ENCODE measurements around the gene SRRM2.

SRRM2 gene

DNA sequence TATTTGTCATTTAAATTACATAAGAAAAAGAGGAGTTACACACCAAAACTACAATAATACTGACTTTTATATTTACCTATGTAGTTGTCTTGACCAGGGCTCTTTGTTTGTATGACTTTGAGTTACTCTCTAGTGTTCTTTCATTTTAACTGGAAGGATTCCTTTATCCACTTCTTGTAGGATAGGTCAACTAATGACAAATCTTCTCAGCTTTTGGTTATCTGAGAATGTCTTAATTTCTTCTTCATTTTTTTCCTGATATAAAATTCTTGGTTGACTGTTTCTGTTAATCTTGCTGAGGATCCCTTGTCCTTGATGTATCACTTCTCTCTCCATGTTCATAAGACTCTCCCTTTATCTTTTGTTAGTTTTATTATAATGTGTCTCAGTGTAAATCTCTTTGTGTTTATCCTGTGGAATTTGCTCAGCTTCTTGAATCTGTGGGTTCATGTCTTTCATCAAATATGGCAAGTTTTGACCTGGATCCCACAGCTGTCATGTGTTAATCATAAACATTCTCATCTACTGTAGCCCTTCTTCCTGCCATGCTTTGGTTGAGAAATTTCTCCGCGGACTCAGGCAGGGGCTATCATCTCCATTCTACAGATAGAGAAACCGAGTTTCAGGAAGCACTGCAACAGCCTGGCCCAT lies 51.2 kb downstream of the SRRM2 start:
- DNase-seq = no peak

DNA sequence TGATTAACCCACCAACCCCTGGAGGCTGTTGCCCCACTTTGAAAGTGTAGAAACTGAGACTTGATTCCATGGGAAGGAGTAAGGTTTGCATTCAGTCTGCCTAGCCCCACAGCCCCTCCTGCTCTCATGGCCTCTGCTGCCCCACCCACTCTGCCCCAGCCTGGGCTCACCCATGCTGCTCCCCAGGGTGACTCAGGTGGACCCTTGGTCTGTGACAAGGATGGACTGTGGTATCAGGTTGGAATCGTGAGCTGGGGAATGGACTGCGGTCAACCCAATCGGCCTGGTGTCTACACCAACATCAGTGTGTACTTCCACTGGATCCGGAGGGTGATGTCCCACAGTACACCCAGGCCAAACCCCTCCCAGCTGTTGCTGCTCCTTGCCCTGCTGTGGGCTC lies 52.3 kb downstream of the SRRM2 start:
- DNase-seq = no peak

DNA sequence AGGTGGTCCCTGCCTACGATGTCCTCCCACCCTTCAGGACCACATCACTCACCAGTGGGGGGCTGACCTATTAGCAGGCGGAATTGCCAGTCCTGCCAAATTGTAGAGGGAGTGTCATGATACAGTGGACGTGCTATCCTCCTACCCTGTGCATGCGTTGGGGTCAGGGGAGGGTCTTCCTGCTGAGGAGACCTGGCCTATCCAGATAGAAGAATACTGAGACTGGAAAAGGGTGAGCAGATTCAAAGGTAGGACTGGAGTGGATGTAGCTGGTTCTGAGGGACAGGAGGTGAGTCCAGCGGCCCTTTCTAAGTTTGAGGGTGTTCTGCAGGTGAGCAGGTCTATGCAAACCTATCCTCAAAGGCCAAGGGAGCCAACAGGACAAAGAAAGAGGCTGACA lies 53.8 kb downstream of the SRRM2 start:
- no peak for DNase-seq

DNA sequence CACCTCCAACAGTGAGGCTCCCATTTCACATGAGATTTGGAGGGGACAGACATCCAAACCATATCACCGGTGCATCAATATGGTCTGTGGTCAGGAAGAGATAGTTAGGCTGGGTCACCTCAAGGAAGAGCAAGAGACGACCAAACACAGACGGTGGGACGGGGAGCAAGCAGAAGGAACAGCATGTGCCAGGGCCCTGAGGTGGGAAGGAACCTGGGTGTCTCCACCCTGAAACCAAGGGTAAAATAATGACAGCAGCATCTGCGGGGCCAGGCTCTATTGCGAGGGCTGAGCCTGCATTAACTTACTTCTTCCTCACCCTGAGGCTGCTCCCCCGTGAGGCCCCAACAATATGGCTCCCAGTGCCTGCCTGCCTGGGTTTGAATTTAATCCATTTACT lies 55.7 kb downstream of the SRRM2 start:
- DNase-seq = no peak

DNA sequence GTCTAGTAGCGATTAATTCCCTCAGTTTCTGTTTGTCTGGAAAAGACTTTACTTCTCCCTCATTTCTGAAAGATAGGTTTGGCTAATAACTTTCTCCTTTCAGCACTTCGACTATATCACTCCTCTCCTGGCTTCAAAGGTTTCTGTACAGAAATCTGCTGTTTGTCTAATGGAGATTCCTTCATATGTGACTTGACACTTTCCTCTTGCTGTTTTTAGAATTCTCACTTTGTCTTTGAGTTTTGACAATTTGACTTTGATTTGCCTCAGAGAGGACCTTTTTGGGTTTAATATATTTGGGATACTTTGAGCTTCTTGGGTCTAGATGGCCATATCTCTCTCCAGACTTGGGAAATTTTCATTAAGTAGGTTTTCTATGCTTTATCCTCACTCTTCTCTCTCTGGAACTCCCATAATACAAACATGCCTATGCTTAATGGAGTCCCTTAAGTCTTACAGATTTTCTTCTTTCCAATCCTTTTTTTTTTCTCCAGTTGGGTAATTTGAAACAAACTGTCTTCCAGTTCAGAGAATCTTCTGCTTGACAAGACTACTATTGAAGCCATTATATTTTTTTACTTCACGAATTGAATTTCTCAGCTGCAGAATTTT lies 56.8 kb downstream of the SRRM2 start:
- DNase-seq = no peak

DNA sequence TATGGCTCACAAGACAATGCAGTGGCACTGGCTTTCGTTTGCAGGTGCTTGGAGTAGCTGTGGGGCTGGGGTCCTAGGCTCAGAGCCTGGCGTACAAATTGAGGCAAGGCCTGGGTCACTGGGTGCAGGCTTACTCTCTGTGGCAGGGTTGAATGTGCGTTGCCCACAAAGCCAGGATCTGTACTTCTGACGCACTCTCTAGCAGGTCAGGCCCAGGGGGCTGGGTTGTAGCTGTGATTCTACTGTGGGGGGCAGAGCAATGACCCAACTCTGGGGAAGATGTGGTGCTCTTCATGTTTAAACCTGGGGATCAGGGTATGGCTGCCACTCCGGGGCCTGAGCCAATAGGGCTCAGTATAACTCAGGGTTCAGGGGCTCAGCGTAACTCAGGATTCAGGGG lies 58.2 kb downstream of the SRRM2 start:
- no peak for DNase-seq

DNA sequence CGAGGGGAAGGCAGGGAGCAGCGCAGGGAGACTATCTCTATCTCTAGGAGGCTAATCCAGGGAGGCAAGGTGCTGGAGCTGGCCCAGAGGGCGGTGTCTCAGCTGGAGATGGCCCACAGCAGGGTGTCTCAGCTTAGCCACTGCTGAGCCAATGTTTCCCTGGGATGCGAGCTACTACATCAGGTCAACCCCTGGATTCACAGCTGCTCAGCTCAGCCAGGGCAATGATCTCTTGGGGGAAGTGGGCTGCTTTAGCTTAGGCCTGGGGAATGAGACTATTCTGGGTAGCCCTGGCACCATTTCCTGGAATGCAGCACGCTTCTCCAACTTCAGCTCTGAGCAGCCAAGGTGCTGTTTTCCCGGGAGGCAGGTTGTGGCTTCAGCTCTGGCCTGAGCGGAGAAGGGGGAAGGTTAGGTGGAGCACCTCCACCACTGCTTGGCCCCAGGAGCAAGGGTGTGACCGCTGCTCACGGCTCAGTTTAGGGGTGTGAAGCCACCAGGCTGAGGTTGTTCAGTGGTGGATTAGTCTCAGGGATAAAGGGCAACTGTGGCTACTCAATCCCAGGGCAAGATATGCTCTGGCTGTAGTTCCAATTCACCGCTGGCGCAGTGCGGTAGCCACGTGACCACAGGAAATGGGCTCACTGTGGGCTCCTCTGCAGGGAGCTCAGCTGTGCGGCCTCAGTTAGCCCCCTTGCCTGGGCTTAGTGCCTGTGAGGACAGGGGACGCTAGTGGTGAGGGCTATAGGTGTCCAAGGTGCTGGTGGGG lies 59.4 kb downstream of the SRRM2 start:
- no peak for DNase-seq

DNA sequence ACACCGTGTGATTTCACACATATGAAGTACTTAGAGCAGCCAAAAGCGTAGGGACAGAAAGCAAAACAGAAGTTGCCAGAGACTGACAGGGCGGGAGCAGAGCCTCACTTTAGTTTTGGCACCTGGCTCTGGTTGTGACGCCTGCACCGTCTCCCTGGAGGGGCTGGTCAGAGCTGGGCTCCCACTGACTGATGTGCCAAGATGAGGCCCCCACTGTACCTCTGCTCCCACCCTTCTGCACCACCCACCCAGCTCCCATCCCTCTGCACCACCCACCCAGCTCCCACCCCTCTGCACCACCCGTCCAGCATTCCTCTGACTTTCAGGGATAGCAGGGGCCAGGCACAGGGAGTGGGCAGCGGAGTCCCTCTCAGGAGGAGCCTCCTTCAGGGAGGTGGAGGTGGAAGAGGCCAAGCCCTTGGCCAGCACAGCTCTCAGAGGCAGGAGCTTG lies 61.4 kb downstream of the SRRM2 start:
- DNase-seq = no peak

DNA sequence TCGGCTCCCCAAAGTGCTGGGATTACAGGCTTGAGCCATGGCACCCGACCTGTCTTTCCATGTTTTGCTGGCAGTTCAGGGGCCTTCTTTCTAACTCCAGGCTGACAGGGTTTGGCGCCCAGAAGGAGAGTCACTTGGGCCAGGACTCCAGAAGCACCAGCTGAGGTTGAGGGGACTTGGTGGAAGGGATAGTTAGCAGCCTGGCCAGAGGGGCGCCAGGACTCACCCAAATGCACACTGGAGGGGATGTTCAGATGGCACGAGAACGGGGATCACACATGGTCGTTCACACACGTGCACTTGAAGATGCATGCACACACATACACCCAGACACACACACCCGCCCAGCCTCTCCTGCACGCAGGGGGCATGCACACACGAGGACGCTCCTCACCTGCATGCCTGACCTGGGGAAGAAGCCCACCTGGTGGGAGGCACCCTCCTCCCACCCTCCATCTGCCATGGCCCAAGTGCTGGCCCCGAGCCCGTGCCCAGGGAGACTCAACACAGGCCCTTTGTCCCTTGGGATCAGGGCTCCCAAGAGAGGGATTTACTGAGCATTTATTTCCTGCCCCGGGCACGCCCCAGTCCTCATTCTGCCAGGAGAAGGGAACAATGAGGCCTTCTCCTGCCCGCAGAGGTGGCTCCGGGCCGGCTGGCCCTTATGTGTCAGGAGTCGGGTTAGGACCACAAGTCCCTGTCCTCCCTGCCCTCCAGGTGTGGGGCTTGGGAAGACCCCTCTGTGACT lies 62.3 kb downstream of the SRRM2 start:
- no peak for DNase-seq

DNA sequence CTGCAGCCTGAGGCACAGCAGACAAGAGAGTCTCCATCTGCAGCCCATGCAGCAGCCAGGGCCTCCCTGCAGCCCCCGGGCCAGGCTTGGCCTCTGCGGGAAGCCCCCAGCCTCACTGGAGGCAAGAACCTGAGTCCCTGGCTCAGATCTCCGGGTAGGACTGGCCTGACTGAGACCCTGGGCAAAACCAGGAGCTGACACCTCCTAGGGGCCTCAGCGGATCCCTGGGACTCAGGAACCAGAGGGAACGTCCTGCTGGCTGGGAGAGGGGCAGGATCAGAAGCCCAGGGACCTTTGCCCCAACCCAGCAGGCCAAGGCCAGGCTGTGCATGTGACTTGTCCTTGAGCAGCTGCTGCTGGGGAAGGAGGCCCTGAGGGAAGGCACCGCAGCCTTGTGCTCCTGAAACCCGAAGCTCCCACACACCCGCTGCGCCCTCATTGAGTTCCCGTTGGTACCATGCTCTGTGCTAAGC lies 62.9 kb downstream of the SRRM2 start:
- no peak for DNase-seq

DNA sequence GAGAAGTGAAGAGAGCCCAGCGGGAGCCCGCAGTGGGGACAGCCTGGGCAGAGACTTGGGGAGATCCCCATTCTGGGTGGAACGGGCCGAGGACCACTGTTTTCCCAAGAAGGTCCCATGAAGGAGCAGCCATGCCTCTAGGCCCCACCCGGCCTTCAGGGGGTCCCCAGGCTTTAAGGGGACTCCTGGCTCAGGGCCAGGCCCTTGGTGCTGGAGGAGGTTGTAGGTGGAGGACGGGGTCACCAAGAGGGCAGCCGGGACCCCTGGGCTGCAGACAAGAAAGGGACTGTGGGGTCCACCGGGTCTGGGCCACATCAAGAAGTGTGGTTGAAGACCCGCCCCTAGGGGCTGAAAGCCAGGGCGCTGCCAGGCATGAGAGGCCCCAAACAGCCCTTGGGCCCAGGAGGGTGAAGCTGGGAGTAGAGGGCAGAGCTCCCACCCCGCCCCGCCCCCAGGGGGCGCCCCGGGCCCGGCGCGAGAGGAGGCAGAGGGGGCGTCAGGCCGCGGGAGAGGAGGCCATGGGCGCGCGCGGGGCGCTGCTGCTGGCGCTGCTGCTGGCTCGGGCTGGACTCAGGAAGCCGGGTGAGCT lies 64.4 kb downstream of the SRRM2 start, which contains the start of gene PRSS21:
PRSS21 (plus strand) TSS at position 487 of the 589 bp plus-strand sequence; CDS start at position 519, 32 bp downstream.
- DNase-seq = peak; percentile 20

DNA sequence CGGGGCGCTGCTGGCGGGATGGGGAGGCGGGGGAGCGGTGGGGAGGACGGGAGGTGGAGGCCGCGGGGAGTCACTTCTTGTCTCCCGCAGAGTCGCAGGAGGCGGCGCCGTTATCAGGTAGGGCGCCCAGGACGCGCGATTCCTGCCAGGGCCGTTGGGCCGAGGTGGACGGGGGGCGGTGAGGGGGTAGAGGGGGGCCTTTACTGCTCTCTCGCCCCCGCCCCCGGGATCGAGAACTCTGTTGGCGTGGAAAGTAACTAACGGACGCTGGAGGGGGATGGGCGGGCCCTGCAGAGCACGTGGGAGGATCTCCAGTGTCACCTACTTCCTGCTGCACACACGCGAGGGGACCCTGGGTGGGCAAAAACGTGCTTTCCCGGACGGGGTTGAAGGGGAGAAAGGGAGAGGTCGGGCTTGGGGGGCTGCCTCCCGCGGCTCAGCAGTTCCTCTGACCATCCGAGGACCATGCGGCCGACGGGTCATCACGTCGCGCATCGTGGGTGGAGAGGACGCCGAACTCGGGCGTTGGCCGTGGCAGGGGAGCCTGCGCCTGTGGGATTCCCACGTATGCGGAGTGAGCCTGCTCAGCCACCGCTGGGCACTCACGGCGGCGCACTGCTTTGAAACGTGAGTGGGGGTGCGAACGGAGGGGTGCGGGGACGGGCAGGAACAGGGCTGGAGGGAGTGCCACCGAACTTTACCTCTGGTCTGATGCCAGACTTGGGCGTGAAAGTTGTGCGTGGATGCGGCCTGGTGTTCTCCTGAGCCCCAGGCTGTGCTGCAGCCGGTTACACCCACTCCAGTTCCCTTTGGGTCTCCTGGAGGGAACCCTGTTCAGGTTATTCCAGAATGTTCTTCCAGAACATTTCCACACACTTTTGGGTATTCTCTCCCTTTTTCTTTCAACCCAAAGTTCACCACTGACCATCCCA lies 65.2 kb downstream of the SRRM2 start:
- peak; percentile 23 for DNase-seq

DNA sequence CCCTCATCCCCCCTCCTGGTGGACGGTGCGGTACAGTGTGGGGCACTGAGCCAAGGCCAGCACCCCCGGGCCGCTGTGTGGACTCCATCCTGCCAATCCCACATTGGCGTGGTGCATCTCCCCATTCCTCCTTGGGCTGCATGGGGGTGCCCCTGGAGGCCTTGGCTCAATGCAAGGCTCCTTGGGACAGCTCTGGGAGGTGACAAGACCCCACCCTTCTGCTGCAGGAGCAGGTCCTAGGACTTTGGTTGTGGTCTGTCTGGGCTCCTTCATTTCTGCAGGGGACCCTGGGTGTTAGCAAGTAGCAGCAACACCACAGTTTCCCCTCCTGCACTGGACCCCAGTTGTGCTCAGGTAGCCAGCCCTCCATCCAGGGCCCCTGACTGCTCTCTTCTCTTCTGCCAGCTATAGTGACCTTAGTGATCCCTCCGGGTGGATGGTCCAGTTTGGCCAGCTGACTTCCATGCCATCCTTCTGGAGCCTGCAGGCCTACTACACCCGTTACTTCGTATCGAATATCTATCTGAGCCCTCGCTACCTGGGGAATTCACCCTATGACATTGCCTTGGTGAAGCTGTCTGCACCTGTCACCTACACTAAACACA lies 65.9 kb downstream of the SRRM2 start:
- no peak for DNase-seq

DNA sequence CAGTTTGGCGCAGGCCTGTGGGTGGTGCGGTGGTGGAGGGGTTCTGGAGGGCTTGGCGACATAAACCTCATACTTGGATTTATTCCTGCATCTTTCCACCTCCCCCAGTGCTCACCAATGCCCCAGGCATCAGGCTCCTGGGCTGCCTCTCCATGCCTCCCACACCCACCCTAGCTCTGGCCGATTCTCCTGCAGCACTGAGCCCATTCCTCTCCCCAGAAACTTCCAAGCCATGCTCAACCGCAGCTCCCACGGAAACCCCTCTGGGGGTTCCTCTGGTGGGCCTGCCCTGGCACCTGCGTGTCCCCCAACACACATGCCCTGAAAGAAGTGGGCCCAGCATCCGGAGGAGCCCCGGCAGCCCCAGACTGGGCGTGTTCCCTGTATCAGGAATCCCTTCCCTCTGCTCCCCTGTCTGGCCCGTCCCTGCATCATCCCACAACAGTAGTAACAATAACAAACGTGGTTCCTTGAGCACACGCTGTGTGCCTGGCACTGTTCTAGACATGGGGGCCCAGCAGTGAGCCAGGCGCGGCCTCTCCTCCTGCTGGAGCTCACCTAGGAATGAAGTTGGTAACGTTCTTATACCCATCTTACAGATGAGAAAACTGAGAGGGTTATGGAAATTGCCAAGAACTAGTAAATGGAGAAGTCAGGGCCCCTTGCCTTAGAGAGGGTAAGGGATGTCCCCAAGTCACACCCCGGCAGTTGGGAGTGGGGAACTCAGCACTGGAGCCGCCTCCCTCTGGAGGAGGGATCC lies 66.9 kb downstream of the SRRM2 start:
- DNase-seq = no peak

DNA sequence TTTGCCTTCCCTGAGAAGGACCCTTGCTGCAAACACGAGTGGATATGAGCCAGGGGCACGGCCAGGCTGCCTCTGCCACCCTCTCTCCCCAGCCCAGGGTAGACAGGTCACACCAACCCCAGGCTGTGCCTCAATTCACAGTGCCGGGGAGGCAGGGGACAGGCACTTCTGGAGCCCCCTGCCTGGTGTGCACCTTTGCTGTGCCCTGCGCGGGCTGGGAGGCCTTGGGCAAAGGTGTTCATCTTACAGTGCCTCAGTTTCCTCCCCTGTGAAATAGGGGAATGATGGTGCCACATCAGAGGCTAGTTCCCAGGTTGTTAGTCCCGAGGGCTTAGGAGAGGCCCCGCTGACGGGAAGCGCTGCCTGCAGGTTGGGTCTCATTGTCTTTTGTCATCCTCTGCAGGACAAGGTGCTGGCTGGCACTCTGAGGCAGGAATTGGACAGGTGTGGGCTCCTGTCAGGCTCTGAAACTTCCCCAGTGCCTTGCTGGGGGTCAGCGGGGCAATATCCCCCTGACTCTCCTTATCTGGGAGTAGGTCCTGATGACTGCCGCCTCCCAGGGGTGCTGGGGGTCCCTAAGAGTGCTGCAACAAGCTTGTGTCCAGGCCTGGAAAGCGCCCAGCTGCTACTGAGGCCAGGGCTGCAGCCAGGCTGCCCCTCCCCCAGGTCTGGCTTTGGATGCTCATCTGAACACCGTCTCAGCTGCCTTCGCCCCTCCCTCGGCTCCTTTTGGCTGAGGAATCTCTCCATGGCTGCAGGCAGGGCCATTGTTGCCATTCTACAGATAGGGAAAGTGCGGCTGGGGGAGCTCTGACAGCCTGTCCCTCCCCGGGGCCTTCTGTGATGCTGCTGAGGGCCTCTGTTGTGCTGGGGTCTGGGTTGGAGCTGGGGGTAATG lies 67.7 kb downstream of the SRRM2 start:
- DNase-seq = no peak

Data from stimulated activated CD4-positive, alpha-beta T cell treated with anti-CD3 and anti-CD28 coated beads, Interleukin-12 subunit alpha, Interleukin-12 subunit beta, amount 100 ng/mL, for 4 hours (primary cell).